GM12891 (cell line): ENCODE measurements around the gene CDHR3.

ENCODE experiments used
- POLR2A ChIP-seq: IDR thresholded peaks from 2 replicates; pipeline ENCODE4 v1.6.1; 2011; ENCODE audit warnings: low read depth, low read length, control low read depth
- POLR2AphosphoS5 ChIP-seq: IDR thresholded peaks from 2 replicates; pipeline ENCODE4 v1.6.1; 2011; ENCODE audit warnings: low read depth, low read length, control low read depth
- SPI1 ChIP-seq: IDR thresholded peaks from 2 replicates; pipeline ENCODE4 v1.6.1; 2011; ENCODE audit warnings: low read depth, low read length, control low read depth

DNA sequence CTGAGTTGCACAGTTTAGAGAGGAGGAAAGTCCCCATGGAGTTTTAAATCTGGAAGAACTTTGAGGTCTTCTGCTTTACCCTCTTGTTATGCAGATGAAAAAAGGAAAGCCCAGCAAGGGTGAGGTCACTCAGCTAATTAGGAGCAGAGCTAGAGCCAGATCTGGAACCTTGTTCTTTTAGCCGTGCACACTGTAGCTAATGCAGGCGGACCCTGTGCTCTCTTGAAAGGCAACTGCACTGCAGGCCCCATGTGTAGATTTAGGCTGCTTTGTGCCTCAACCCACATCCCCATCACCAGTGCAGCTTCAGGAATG, 85.6 kb downstream of the CDHR3 start:
- TF ChIP-seq POLR2AphosphoS5 = no peak
- no peak for TF ChIP-seq SPI1
- TF ChIP-seq POLR2A = no peak
